ENCODE results near the gene SHC4. TPM values are rescaled to one million over a fixed set of nuclear protein-coding genes. Genes with fewer than 3 reads are reported as not detected.

Gene SHC4
- total RNA-seq, 1 donor from 2014 or later = 2.2 TPM

- Mint-ChIP-seq H3K27ac (no peak overlapping the region), H3K27me3 (ENCODE audit: insufficient read depth, low read depth) (peaks cover 2% of the 10 kb centered on the region), H3K4me1 (no peaks in the 10 kb centered on the region), H3K4me3 (no peak overlapping the region), H3K9me3 (no peaks in the 10 kb centered on the region), H3K36me3 (no peaks in the 10 kb centered on the region)
- no peak overlapping the region for H3K9ac ChIP-seq
- H3K4me3 ChIP-seq = no peak overlapping the region
- no peaks in the 10 kb centered on the region for H4K20me1 ChIP-seq (ENCODE audit: low read depth)
- H3K9me3 ChIP-seq (ENCODE audit: low read depth) = no peaks in the 10 kb centered on the region
- TF ChIP-seq EZH2phosphoT487 (IDR thresholded peaks at IDR 0.05) = no peak
- no peak for TF ChIP-seq CTCF (IDR thresholded peaks at IDR 0.05)
- no peak for TF ChIP-seq EZH2 (IDR thresholded peaks at IDR 0.05)
- DNase-seq (ENCODE audit: low spot score) = no peak
- no peak overlapping the region for H3K4me2 ChIP-seq
- no peaks in the 10 kb centered on the region for H3K27me3 ChIP-seq
- no peaks in the 10 kb centered on the region for H3F3A ChIP-seq (ENCODE audit: low read depth)
- no peaks in the 10 kb centered on the region for H3K36me3 ChIP-seq
- no peak overlapping the region for H3K27ac ChIP-seq
- no peak overlapping the region for H2AFZ ChIP-seq (replicated peaks)
- no peaks in the 10 kb centered on the region for H3K79me2 ChIP-seq (ENCODE audit: low read depth)
- H3K4me1 ChIP-seq = no peaks in the 10 kb centered on the region
These were observed 21.8 kb downstream of the SHC4 start for GRCh38 chr15:48941904-48942303.

GRCh38 chr15:48940508-48940907 lies 23.2 kb downstream of the SHC4 start:
- TF ChIP-seq CTCF (IDR thresholded peaks at IDR 0.05) = no peak
- TF ChIP-seq EZH2 (IDR thresholded peaks at IDR 0.05) = no peak
- no peak for TF ChIP-seq EZH2phosphoT487 (IDR thresholded peaks at IDR 0.05)
- Histone ChIP-seq H4K20me1 (ENCODE audit: low read depth) (no peaks in the 10 kb centered on the region), H3K4me3 (no peak overlapping the region), H3K9ac (no peak overlapping the region), H3K79me2 (ENCODE audit: low read depth) (no peaks in the 10 kb centered on the region), H3K27me3 (no peaks in the 10 kb centered on the region), H3F3A (ENCODE audit: low read depth) (no peaks in the 10 kb centered on the region), H3K36me3 (no peaks in the 10 kb centered on the region), H3K9me3 (ENCODE audit: low read depth) (no peaks in the 10 kb centered on the region), H3K27ac (no peak overlapping the region), H3K4me2 (no peak overlapping the region), H2AFZ (replicated peaks) (no peak overlapping the region), H3K4me1 (no peaks in the 10 kb centered on the region)
- H3K27ac Mint-ChIP-seq = no peak overlapping the region
- peaks cover 2% of the 10 kb centered on the region for H3K27me3 Mint-ChIP-seq (ENCODE audit: insufficient read depth, low read depth)
- no peaks in the 10 kb centered on the region for H3K9me3 Mint-ChIP-seq
- H3K4me3 Mint-ChIP-seq = no peak overlapping the region
- no peaks in the 10 kb centered on the region for H3K36me3 Mint-ChIP-seq
- DNase-seq (ENCODE audit: low spot score) = no peak
- no peaks in the 10 kb centered on the region for H3K4me1 Mint-ChIP-seq

GRCh38 chr15:48939648-48940047 lies 24.1 kb downstream of the SHC4 start:
- Mint-ChIP-seq H3K4me3 (no peak overlapping the region), H3K27ac (no peak overlapping the region), H3K36me3 (no peaks in the 10 kb centered on the region), H3K9me3 (no peaks in the 10 kb centered on the region), H3K27me3 (ENCODE audit: insufficient read depth, low read depth) (peaks cover 2% of the 10 kb centered on the region), H3K4me1 (no peaks in the 10 kb centered on the region)
- DNase-seq (ENCODE audit: low spot score) = no peak
- H4K20me1 ChIP-seq (ENCODE audit: low read depth) = no peaks in the 10 kb centered on the region
- H3K27me3 ChIP-seq = no peaks in the 10 kb centered on the region
- H3K4me2 ChIP-seq = no peak overlapping the region
- H3K9ac ChIP-seq = no peak overlapping the region
- H2AFZ ChIP-seq (replicated peaks) = no peak overlapping the region
- TF ChIP-seq CTCF (IDR thresholded peaks at IDR 0.05) (no peak), EZH2phosphoT487 (IDR thresholded peaks at IDR 0.05) (no peak), EZH2 (IDR thresholded peaks at IDR 0.05) (no peak)
- no peak overlapping the region for H3K4me3 ChIP-seq
- H3K4me1 ChIP-seq = no peaks in the 10 kb centered on the region
- no peaks in the 10 kb centered on the region for H3F3A ChIP-seq (ENCODE audit: low read depth)
- no peaks in the 10 kb centered on the region for H3K36me3 ChIP-seq
- no peaks in the 10 kb centered on the region for H3K9me3 ChIP-seq (ENCODE audit: low read depth)
- H3K27ac ChIP-seq = no peak overlapping the region
- no peaks in the 10 kb centered on the region for H3K79me2 ChIP-seq (ENCODE audit: low read depth)
